Pancreas (tissue), 10 donors: ENCODE measurements around the gene EPB41L4A. TPM values are rescaled to one million over a fixed set of nuclear protein-coding genes. Genes with fewer than 3 reads are reported as not detected.

Experiments
- ATAC-seq, 4 donors: fragments of 200-7000 bp; cut with Tn5 transposase; one replicate each; pipeline versions ENCODE4 v1.8.0 to v1.9.1; 2020; ENCODE audit warnings: mild to moderate bottlenecking in 4 of 4, moderate library complexity in 4 of 4
- DNase-seq, 6 donors: peaks; one replicate each; pipeline ENCODE4 v3.0.0-alpha.2; 2020
- FAIRE-seq: peaks from 2 replicates; lab custom pipeline; 2012; peaks lifted over from hg19 to GRCh38; lab: Jason Lieb, UNC
- H3K27ac ChIP-seq, 4 donors: fragments of 200-600 bp; sonication (generic); 1 replicate in 3 of 4; 2 replicates in 1 of 4; pipeline versions ENCODE4 v1.5.0 to v1.8.0; 2020
- H3K27me3 ChIP-seq, 4 donors: fragments of 200-600 bp; one replicate each; pipeline ENCODE4 v1.8.0; 2021
- H3K36me3 ChIP-seq, 3 donors: fragments of 200-600 bp; sonication (generic) in 1 of 3; one replicate each; pipeline versions ENCODE4 v1.5.0 to v1.8.0; 2020 to 2021
- H3K4me1 ChIP-seq, 3 donors: fragments of 200-600 bp; one replicate each; pipeline ENCODE4 v1.8.0; 2021
- H3K4me3 ChIP-seq, 4 donors: fragments of 200-600 bp; sonication (generic) in 2 of 4; one replicate each; pipeline versions ENCODE4 v1.5.0 to v1.8.0; 2020 to 2021
- H3K9me3 ChIP-seq, 4 donors: fragments of 200-600 bp; one replicate each; pipeline ENCODE4 v1.8.0; 2021
- CTCF ChIP-seq, 4 donors: fragments of 200-600 bp; sonication (generic) in 3 of 4; IDR thresholded peaks; one replicate each; pipeline versions ENCODE4 v1.5.0 to v1.8.0; 2021; ENCODE audit warnings: antibody characterized with exemption in 4 of 4
- WGBS, 2 donors: extraction: QIAGEN DNeasy Blood & Tissue Kit; methylation state at CpG; one replicate each; pipeline ENCODE4 v1.1.7; 2013; 5-methylcytosine and 5-hydroxymethylcytosine counted together
- intact Hi-C, 3 donors: fragments of 100-400 bp; cut with DNase I; formaldehyde crosslinking; loops; one replicate each; pipeline versions ENCODE4 v1.11.1 to v1.14.2; 2022
- polyA plus RNA-seq, 2 donors: library from polyadenylated mRNA; stranded (reverse); fragments of 200-250 nt; gene quantifications; one replicate each; pipeline ENCODE4 v1.2.3, GENCODE V29; 2013
- total RNA-seq, 6 donors: library from RNA; stranded (reverse); fragmentation: NEBNext Ultra II Directional in 4 of 6; extraction: Animal tissue kit (Norgen Biotek cat#: 25700) in 4 of 6; gene quantifications; one replicate each; pipeline versions ENCODE4 v1.2.1 to v1.2.4, GENCODE V29; 2021 to 2023
- donor health status: healthy with polysubstance abuse.
- donor health status: DM: no; HTN: no; CAD: no; lungs with moderate emphysema.
- donor health status: DM: no; HTN: no; CAD: no.
- donor health status: control.
- donor health status: control.
- donor health status: Bipolar disorder and iron deficiency.
- donor health status: DM: yes; HTN: yes; CAD: no.
- donor health status: DM: no; HTN: no; CAD: no.
- donor health status: DM: no; HTN: no; CAD: no.
- donor health status: DM: yes; HTN: yes; CAD: no.

Gene EPB41L4A
- total and polyA plus RNA-seq, 8 donors = 4.4 to 23.4 (median 6.9) TPM

- WGBS, 2 donors = 85 to 87% methylated on average over 3 of the region's 3 CpGs
- FAIRE-seq = no peak
- H3K4me3 ChIP-seq = no peak overlapping the region
Observed at GRCh38 chr5:112351225-112351624, 67.9 kb downstream of the EPB41L4A start.

GRCh38 chr5:112350626-112351025 is 68.5 kb downstream of the EPB41L4A start:
- Histone ChIP-seq H3K36me3 (no peaks in the 10 kb centered on the region), H3K27ac (no peak overlapping the region), H3K9me3 (no peaks in the 10 kb centered on the region), H3K4me3 (no peak overlapping the region), H3K4me1 (no peaks in the 10 kb centered on the region), H3K27me3 (no peaks in the 10 kb centered on the region)
- TF ChIP-seq CTCF (IDR thresholded peaks at IDR 0.05) = no peak
- ATAC-seq = no peak
- FAIRE-seq = no peak
- intact Hi-C loops = no loop called here
- no peak for DNase-seq
- 87 to 95% methylated on average over 2 of the region's 2 CpGs for WGBS, 2 donors

More at GRCh38 chr5:112351225-112351624, 67.9 kb downstream of the EPB41L4A start:
- H3K4me1 ChIP-seq = no peaks in the 10 kb centered on the region
- no peak for ATAC-seq
- no peak overlapping the region for H3K27ac ChIP-seq
- intact Hi-C loops = no loop called here
- no peaks in the 10 kb centered on the region for H3K27me3 ChIP-seq
- no peak for TF ChIP-seq CTCF (IDR thresholded peaks at IDR 0.05)
- no peaks in the 10 kb centered on the region for H3K9me3 ChIP-seq
- DNase-seq = no peak
- H3K36me3 ChIP-seq = no peaks in the 10 kb centered on the region

GRCh38 chr5:112349371-112349770 is 69.7 kb downstream of the EPB41L4A start:
- TF ChIP-seq CTCF (IDR thresholded peaks at IDR 0.05) = no peak
- H3K36me3 ChIP-seq = no peaks in the 10 kb centered on the region
- H3K27me3 ChIP-seq = no peaks in the 10 kb centered on the region
- H3K4me3 ChIP-seq = no peak overlapping the region
- no peak for FAIRE-seq
- H3K9me3 ChIP-seq = no peaks in the 10 kb centered on the region
- H3K4me1 ChIP-seq = no peaks in the 10 kb centered on the region
- DNase-seq = no peak
- intact Hi-C loops = no loop called here
- no peak overlapping the region for H3K27ac ChIP-seq
- no peak for ATAC-seq
- 67 to 84% methylated on average over 3 of the region's 3 CpGs for WGBS, 2 donors

- no peaks in the 10 kb centered on the region for H3K36me3 ChIP-seq
- intact Hi-C loops = no loop called here
- FAIRE-seq (no peak), ATAC-seq (no peak), DNase-seq (no peak)
- H3K27me3 ChIP-seq = no peaks in the 10 kb centered on the region
- no peak overlapping the region for H3K4me3 ChIP-seq
- no peaks in the 10 kb centered on the region for H3K4me1 ChIP-seq
- 91 to 100% methylated on average over 2 of the region's 2 CpGs for WGBS, 2 donors
- no peaks in the 10 kb centered on the region for H3K9me3 ChIP-seq
- no peak for TF ChIP-seq CTCF (IDR thresholded peaks at IDR 0.05)
- H3K27ac ChIP-seq = no peak overlapping the region
Observed at GRCh38 chr5:112348915-112349314, 70.2 kb downstream of the EPB41L4A start.

- H3K27ac ChIP-seq = no peak overlapping the region
Observed at GRCh38 chr5:112348387-112348786, 70.7 kb downstream of the EPB41L4A start.

More at GRCh38 chr5:112348387-112348786, 70.7 kb downstream of the EPB41L4A start:
- no peak for TF ChIP-seq CTCF (IDR thresholded peaks at IDR 0.05)
- 55% methylated on average over 4 of the region's 4 CpGs for WGBS, 2 donors
- FAIRE-seq = no peak
- no peak overlapping the region for H3K4me3 ChIP-seq
- ATAC-seq = no peak
- no peaks in the 10 kb centered on the region for H3K4me1 ChIP-seq
- H3K9me3 ChIP-seq = no peaks in the 10 kb centered on the region
- no peak for DNase-seq
- intact Hi-C loops = no loop called here
- H3K27me3 ChIP-seq = no peaks in the 10 kb centered on the region
- H3K36me3 ChIP-seq = no peaks in the 10 kb centered on the region
